GM12878 (cell line): ENCODE results near the gene POLR2L. TPM values are rescaled to one million over a fixed set of nuclear protein-coding genes. Genes with fewer than 3 reads are reported as not detected.
A peak's percentile ranks its signal among the peaks of the same experiment; 100 is the strongest.

Experiments
- ATAC-seq: fragments of 200-7000 bp; cut with Tn5 transposase; 3 replicates; pipeline ENCODE4 v1.9.1; 2020; ENCODE audit warnings: mild to moderate bottlenecking, moderate library complexity
- BruUV-seq: library from RNA; stranded (reverse); fragments of 400-500 nt; replicated peaks from 2 replicates; lab custom pipeline; 2021; lab: Mats Ljungman, UMichigan
- CTCF ChIA-PET: fragments of 300-600 bp; sonication (Branson Sonifier 250); formaldehyde crosslinking; extraction: SDS; loops from one replicate; lab custom pipeline; 2021; ENCODE audit warnings: inconsistent platforms; lab: Yijun Ruan, JAX
- POLR2A ChIA-PET: fragments of 350-600 bp; formaldehyde crosslinking; extraction: SDS; loops from one replicate; lab custom pipeline; 2021; ENCODE audit warnings: inconsistent platforms; lab: Charles Lee
- RAD21 ChIA-PET: fragments of 300-600 bp; sonication (Branson Sonifier 250); formaldehyde crosslinking; loops from one replicate; lab custom pipeline; 2023; ENCODE audit warnings: antibody characterized with exemption; ENCODE audit not compliant: unreplicated experiment; lab: Charles Lee
- SMC1A ChIA-PET: fragments of 300-600 bp; sonication (Branson Sonifier 250); formaldehyde crosslinking; loops from one replicate; lab custom pipeline; 2023; ENCODE audit not compliant: unreplicated experiment, uncharacterized antibody; lab: Charles Lee
- DNase-seq: peaks from one replicate; pipeline ENCODE4 v3.0.0-alpha.2; 2011; ENCODE audit warnings: low read depth, low spot score
- FAIRE-seq: peaks from 3 replicates; lab custom pipeline; 2011; peaks lifted over from hg19 to GRCh38; lab: Jason Lieb, UNC
- H2AFZ ChIP-seq: 2 replicates; pipeline ENCODE4 v1.6.0; 2011; ENCODE audit warnings: low read depth, low read length, control low read depth; ENCODE audit not compliant: control insufficient read depth
- H3K27ac ChIP-seq: 2 replicates; pipeline ENCODE4 v1.5.1; 2011; ENCODE audit warnings: control low read depth; ENCODE audit not compliant: control insufficient read depth, insufficient read depth
- H3K27me3 ChIP-seq, 2 experiments: replicated peaks in 1 of 2; 2 replicates each; pipeline versions ENCODE4 v1.6.0 to v1.6.1; 2011; ENCODE audit warnings: low read length in 1 of 2; ENCODE audit not compliant: control insufficient read depth in 2 of 2, insufficient read depth in 2 of 2
- H3K36me3 ChIP-seq, 2 experiments: 2 replicates each; pipeline ENCODE4 v1.5.1; 2011; ENCODE audit warnings: low read length in 1 of 2; ENCODE audit not compliant: control insufficient read depth in 2 of 2, insufficient read depth in 2 of 2
- H3K4me1 ChIP-seq: 2 replicates; pipeline ENCODE4 v1.6.1; 2011; ENCODE audit warnings: mild to moderate bottlenecking, low read length, moderate library complexity, mixed read lengths; ENCODE audit not compliant: control insufficient read depth, insufficient read depth
- H3K4me2 ChIP-seq: 2 replicates; pipeline ENCODE4 v1.6.0; 2011; ENCODE audit warnings: control low read depth; ENCODE audit not compliant: control insufficient read depth, insufficient read depth
- H3K4me3 ChIP-seq: fragments of 200-600 bp; sonication (generic); 2 replicates; pipeline ENCODE4 v1.5.1; 2016
- H3K79me2 ChIP-seq: 2 replicates; pipeline ENCODE4 v1.6.0; 2011; ENCODE audit warnings: low read length; ENCODE audit not compliant: control insufficient read depth, insufficient read depth
- H3K9ac ChIP-seq: 2 replicates; pipeline ENCODE4 v1.8.0; 2011; ENCODE audit warnings: low read length, control low read depth, mixed read lengths; ENCODE audit not compliant: control insufficient read depth, insufficient read depth
- H3K9me3 ChIP-seq: replicated peaks from 3 replicates; pipeline ENCODE4 v1.5.1; 2011; ENCODE audit warnings: mild to moderate bottlenecking, low read length; ENCODE audit not compliant: control insufficient read depth, insufficient read depth
- H4K20me1 ChIP-seq: 2 replicates; pipeline ENCODE4 v1.6.0; 2011; ENCODE audit not compliant: control insufficient read depth, insufficient read depth
- BMI1 ChIP-seq: fragments of 450-650 bp; IDR thresholded peaks from 2 replicates; pipeline ENCODE4 v1.6.1; 2016; ENCODE audit warnings: mild to moderate bottlenecking, moderate library complexity, borderline replicate concordance
- ESRRA ChIP-seq: IDR thresholded peaks from 2 replicates; pipeline ENCODE4 v1.6.1; 2012; ENCODE audit warnings: mild to moderate bottlenecking, low read length, improper control_type of control experiment
- IRF3 ChIP-seq: fragments of 450-650 bp; IDR thresholded peaks from 2 replicates; pipeline ENCODE4 v1.6.1; 2014; ENCODE audit warnings: mild to moderate bottlenecking
- IRF5 ChIP-seq: fragments of 450-650 bp; IDR thresholded peaks from 2 replicates; pipeline ENCODE4 v1.6.1; 2017; ENCODE audit warnings: borderline replicate concordance
- NR2C1 ChIP-seq: fragments of 450-650 bp; IDR thresholded peaks from 2 replicates; pipeline ENCODE4 v1.6.1; 2017; ENCODE audit warnings: antibody characterized with exemption, mild to moderate bottlenecking, moderate library complexity
- NRF1 ChIP-seq: conservative IDR thresholded peaks from 2 replicates; pipeline ENCODE4 v1.6.1; 2011; ENCODE audit warnings: mild to moderate bottlenecking, low read depth, low read length, improper control_type of control experiment
- POLR2AphosphoS2 ChIP-seq: IDR thresholded peaks from 2 replicates; pipeline ENCODE4 v1.6.1; 2011; ENCODE audit warnings: low read depth, mild to moderate bottlenecking, low read length, improper control_type of control experiment, moderate library complexity
- RFX5 ChIP-seq: IDR thresholded peaks from 2 replicates; pipeline ENCODE4 v1.6.1; 2011; ENCODE audit warnings: low read depth, low read length, improper control_type of control experiment
- SMAD5 ChIP-seq: IDR thresholded peaks from 2 replicates; pipeline ENCODE4 v1.6.1; 2016; ENCODE audit warnings: antibody characterized with exemption, low read depth
- STAT1 ChIP-seq: fragments of 450-650 bp; conservative IDR thresholded peaks from 2 replicates; pipeline ENCODE4 v1.6.1; 2014; ENCODE audit warnings: antibody characterized with exemption, mild to moderate bottlenecking
- USF1 ChIP-seq: IDR thresholded peaks from 2 replicates; pipeline ENCODE4 v1.6.1; 2011; ENCODE audit warnings: borderline replicate concordance, low read depth, mild to moderate bottlenecking, moderate library complexity, mixed read lengths, low read length; ENCODE audit not compliant: insufficient read depth; ENCODE audit errors: extremely low read length
- USF2 ChIP-seq: IDR thresholded peaks from 2 replicates; pipeline ENCODE4 v1.6.1; 2011; ENCODE audit warnings: low read depth, low read length, improper control_type of control experiment, borderline replicate concordance
- WRNIP1 ChIP-seq: IDR thresholded peaks from 2 replicates; pipeline ENCODE4 v1.6.1; 2011; ENCODE audit warnings: low read depth, low read length, improper control_type of control experiment, borderline replicate concordance
- ZBTB11 ChIP-seq: fragments of 450-650 bp; formaldehyde crosslinking; IDR thresholded peaks from 2 replicates; pipeline ENCODE4 v1.5.0; 2022; ENCODE audit warnings: mild to moderate bottlenecking, missing genetic modification characterization
- WGBS: methylation state at CpG from one replicate; pipeline ENCODE4 v1.1.6; 2016; ENCODE audit warnings: low lambda C conversion rate; ENCODE audit not compliant: insufficient replicate concordance, insufficient coverage; ENCODE audit errors: missing lambda C conversion rate; 5-methylcytosine and 5-hydroxymethylcytosine counted together
- in situ Hi-C: fragments of 300-500 bp; cut with MboI; formaldehyde crosslinking; loops from 9 replicates; pipeline ENCODE4 v1.14.3; 2018; ENCODE audit warnings: mixed read lengths
- intact Hi-C: fragments of 100-400 bp; cut with micrococcal nuclease; formaldehyde crosslinking; loops from one replicate; pipeline ENCODE4 v1.14.2; 2022; ENCODE audit not compliant: unreplicated experiment
- polyA plus RNA-seq, 11 experiments: library from polyadenylated mRNA; depleted of rRNA in 4 of 11; unstranded in 6 of 11; stranded (reverse) in 5 of 11; fragments of >200 nt; fragmentation: Nextera tagmentation in 4 of 11; fragmentation: Illumina TruSeq in 1 of 11; extraction: Ambion mirVana in 4 of 11; extraction: Trizol in 1 of 11; gene quantifications; 1 replicate in 1 of 11; 2 replicates in 10 of 11; pipeline versions ENCODE4 v1.2.1 to v1.2.3, GENCODE V29; 2011 to 2016; ENCODE audit warnings: inconsistent platforms in 2 of 11, missing spikeins in 2 of 11, low read depth in 1 of 11
- total RNA-seq, 4 experiments: library from RNA; depleted of rRNA in 3 of 4; stranded (reverse); fragments of >200 nt in 3 of 4; fragmentation: Illumina TruSeq in 1 of 4; extraction: Trizol in 1 of 4; gene quantifications; 2 replicates each; pipeline versions ENCODE4 v1.2.1 to v1.2.3, GENCODE V29; 2013 to 2021

Gene POLR2L
- total and polyA plus RNA-seq, 10 of the 15 experiments (the other 5 are each of a cell fraction or from before 2014, with no cell fraction given): 23.1 to 497 (median 125) TPM

- Histone ChIP-seq H4K20me1 (no peaks in the 10 kb centered on the region; the same call in 1 of the 2 replicates), H3K9me3 (no peaks in the 10 kb centered on the region), H3K79me2 (peaks cover 5% of the 10 kb centered on the region), H3K27ac (peak overlapping the region; percentile 73), H3K36me3 (peaks cover 0 to 2% of the 10 kb centered on the region in 2 experiments; a peak in 3 of 4 replicates), H3K9ac (peak overlapping the region; percentile 82), H3K27me3 (no peaks in the 10 kb centered on the region), H3K4me3 (peak overlapping the region; percentile 82), H3K4me2 (peak overlapping the region; percentile 83), H2AFZ (peak overlapping the region; percentile 72), H3K4me1 (no peaks in the 10 kb centered on the region; the same call in 1 of the 2 replicates)
- peak; percentile 88 for ATAC-seq
- POLR2A ChIA-PET: interaction anchor here (0.6 to 4.3 kb wide), 13 partner anchors 8 to 204 kb away, joined by 3 to 33 read pairs (median 7); partner anchors contain the start of genes CD151, CRACR2B, IRF7 and PIDD1
- RAD21 ChIA-PET: interaction anchor here (0.6 to 1.9 kb wide), 8 partner anchors 10 to 77 kb away, joined by 3 to 13 read pairs (median 3); partner anchors contain the start of genes PIDD1, RPLP2 and TALDO1
- FAIRE-seq: peak; percentile 76
- no TSS peak for BruUV-seq
- CTCF ChIA-PET: interaction anchor here (0.9 to 1.3 kb wide), 3 partner anchors 8 to 24 kb away, joined by 3 to 4 read pairs (median 4); partner anchors contain the start of genes POLR2L and TSPAN4
- intact Hi-C loops: no loop called here
- SMC1A ChIA-PET: interaction anchor here (0.8 to 1.9 kb wide), 3 partner anchors 9 to 23 kb away, joined by 4 to 5 read pairs (median 5); partner anchors contain the start of genes POLR2L, RPLP2 and TSPAN4
- DNase-seq: no peak
- WGBS: 2% methylated on average over 84 of the region's 96 CpGs
- in situ Hi-C loops: loop anchor here (25.0 kb wide), 1 partner anchor 1568 kb away; the partner anchor contains the start of gene CD81
- TF ChIP-seq NR2C1 (no peak), IRF5 (no peak), NRF1 (no peak), POLR2AphosphoS2 (peak; percentile 95), IRF3 (no peak), SMAD5 (no peak; the same call in 1 of the 2 replicates), USF1 (no peak), ESRRA (no peak), BMI1 (no peak), ZBTB11 (CRISPR knock-in tag) (no peak), USF2 (no peak), WRNIP1 (no peak), STAT1 (no peak), RFX5 (no peak)
Measured at GRCh38 chr11:819129-819931, 23.0 kb downstream of the POLR2L start.
